WI38 (cell line): ENCODE data around the gene CCDC154.
"Not testable (repeated sequence)": the region's sequence is repeated elsewhere in the genome, so short reads cannot be mapped to it uniquely, and the experiment has no call there.

Experiments used
- H3K4me3 ChIP-seq: 2 replicates; pipeline ENCODE4 v1.5.1; 2011; ENCODE audit warnings: low read depth, mild to moderate bottlenecking, control low read depth, low read length
- TF ChIP-seq, protein P1 (sequence below): IDR thresholded peaks from 2 replicates; pipeline ENCODE4 v1.5.1; 2012; ENCODE audit warnings: low read depth, mild to moderate bottlenecking, control low read depth, low read length

CCDC154 gene

GRCh38 chr16:1488619-1489018, 44.3 kb upstream of the CCDC154 start, which contains the start of gene PTX4:
Gene PTX4, minus strand, starts transcription at chr16:1488944. Its CDS starts 35 bp downstream, at chr16:1488909.
- no peak within 1 kb of the TSS for H3K4me3 ChIP-seq
- TF ChIP-seq, protein P1, sequence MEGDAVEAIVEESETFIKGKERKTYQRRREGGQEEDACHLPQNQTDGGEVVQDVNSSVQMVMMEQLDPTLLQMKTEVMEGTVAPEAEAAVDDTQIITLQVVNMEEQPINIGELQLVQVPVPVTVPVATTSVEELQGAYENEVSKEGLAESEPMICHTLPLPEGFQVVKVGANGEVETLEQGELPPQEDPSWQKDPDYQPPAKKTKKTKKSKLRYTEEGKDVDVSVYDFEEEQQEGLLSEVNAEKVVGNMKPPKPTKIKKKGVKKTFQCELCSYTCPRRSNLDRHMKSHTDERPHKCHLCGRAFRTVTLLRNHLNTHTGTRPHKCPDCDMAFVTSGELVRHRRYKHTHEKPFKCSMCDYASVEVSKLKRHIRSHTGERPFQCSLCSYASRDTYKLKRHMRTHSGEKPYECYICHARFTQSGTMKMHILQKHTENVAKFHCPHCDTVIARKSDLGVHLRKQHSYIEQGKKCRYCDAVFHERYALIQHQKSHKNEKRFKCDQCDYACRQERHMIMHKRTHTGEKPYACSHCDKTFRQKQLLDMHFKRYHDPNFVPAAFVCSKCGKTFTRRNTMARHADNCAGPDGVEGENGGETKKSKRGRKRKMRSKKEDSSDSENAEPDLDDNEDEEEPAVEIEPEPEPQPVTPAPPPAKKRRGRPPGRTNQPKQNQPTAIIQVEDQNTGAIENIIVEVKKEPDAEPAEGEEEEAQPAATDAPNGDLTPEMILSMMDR: no peak

- TF ChIP-seq, protein P1: no peak
- no peak overlapping the region for H3K4me3 ChIP-seq
Observed at GRCh38 chr16:1488054-1488601, 43.8 kb upstream of the CCDC154 start.

GRCh38 chr16:1487395-1488053, 43.2 kb upstream of the CCDC154 start:
- TF ChIP-seq, protein P1: no peak
- H3K4me3 ChIP-seq: no peak overlapping the region

DNA sequence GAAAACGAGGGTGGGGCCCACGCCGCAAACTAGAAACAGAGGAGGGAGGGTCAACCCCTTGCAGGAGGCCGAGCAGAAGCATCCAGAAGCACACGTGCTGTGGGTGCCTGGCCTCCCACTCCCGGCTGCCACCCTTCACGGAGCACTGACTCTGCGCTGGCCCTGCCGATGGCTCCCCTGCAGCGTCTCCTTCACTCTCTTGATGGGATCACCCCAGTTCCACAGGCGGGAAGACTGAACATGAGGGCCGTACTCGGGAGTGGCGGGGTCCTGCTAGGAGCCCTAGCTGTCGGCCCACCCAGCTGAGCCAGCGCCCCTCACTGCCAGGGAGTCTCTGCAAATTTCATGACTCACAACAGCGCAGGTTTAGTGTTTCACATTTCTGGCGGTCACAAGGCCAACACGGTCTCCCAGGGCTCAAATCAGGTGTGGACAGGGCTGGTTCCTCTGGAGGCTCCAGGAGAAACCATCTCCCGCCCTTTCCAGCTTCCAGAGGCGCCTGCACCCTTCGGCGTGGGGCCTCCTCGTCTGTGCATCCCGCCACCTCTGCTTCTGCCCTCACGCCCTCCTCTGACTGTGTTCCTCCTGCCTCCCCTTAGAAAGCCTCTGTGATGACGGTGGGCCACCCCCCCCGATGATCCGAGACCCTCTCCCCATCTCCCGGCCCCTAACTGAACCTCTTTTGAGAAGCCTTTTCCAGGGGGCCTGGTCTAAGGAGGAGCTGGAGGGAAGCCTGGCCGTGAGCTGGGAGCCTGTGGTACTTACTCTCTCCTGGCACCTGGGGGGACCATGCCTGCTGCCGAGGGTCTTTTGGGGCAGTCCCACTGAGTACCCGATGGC, 42.4 kb upstream of the CCDC154 start:
- no peak overlapping the region for H3K4me3 ChIP-seq

DNA sequence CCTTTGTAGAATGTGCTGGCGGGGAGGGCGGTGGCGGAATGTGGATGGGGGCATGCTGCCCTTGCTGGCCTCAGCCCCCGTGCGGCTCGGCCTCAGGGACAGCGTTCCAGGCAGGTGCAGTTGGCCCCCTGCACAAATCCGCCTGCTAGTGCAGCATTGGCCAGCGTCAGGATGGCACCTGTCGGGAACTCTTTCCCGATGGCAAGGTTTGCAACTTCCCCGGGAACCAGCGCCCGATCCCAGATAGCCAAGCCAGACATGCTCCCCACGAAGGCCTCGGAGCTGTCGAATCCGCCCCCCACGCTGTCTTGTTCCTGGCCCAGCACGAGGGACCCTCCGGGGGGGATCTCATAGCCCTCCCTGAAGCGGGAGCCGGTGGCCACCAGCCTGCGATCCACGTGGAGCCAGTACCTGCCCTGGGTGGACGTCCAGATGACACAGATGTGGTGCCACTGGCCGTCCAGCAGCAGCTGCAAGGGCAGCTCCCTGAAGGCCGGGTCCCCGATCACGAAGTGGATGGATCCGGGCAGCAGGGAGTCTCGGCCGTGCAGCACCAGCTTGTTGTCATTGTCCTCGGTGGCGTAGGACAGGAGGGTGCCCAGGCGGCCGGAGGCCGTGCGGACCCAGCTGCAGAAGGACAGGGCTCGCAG, 41.6 kb upstream of the CCDC154 start:
- TF ChIP-seq, protein P1: no peak
- H3K4me3 ChIP-seq: no peak overlapping the region

More for the DNA sequence above, 42.4 kb upstream of the CCDC154 start:
- TF ChIP-seq, protein P1: no peak

- H3K4me3 ChIP-seq: no peak overlapping the region
- TF ChIP-seq, protein P1: no peak
Observed at GRCh38 chr16:1481906-1482835, 37.8 kb upstream of the CCDC154 start.

DNA sequence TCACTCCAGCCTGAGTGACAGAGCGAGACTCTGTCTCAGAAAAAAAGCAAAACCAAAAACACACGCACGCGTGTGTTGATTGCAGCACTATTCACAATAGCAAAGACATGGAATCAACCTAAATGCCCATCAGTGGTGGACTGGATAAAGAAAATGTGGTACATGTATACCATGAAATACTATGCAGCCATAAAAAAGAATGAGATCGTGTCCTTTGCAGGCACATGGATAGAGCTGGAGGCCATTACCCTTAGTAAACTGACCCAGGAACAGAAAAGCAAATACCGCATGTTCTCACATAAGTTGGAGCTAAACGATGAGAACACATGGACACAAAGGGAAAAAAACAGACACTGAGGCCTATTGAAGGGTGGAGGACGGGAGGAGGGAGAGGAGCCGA, 34.6 kb upstream of the CCDC154 start:
- not testable (repeated sequence) for H3K4me3 ChIP-seq
